PC-3 (cell line): ENCODE data around the gene NAP1L4. TPM values are rescaled to one million over a fixed set of nuclear protein-coding genes. Genes with fewer than 3 reads are reported as not detected.

Experiments used
- ATAC-seq: fragments of 200-7000 bp; cut with Tn5 transposase; 2 replicates; pipeline ENCODE4 v1.9.1; 2020; ENCODE audit warnings: mild to moderate bottlenecking, moderate library complexity
- BruUV-seq: library from RNA; stranded (reverse); fragments of 400-500 nt; replicated peaks from 2 replicates; lab custom pipeline; 2021; lab: Mats Ljungman, UMichigan
- CTCF ChIA-PET: fragments of 300-600 bp; sonication (Branson Sonifier 250); formaldehyde crosslinking; loops from one replicate; lab custom pipeline; 2022; ENCODE audit warnings: antibody characterized with exemption; lab: Charles Lee
- POLR2A ChIA-PET: fragments of 300-600 bp; sonication (Branson Sonifier 250); formaldehyde crosslinking; loops from one replicate; lab custom pipeline; 2022; ENCODE audit warnings: antibody characterized with exemption; ENCODE audit not compliant: unreplicated experiment; lab: Charles Lee
- DNase-seq: peaks from one replicate; pipeline ENCODE4 v3.0.0-alpha.2; 2015
- H2AFZ ChIP-seq: fragments of 300-600 bp; sonication (generic); 2 replicates; pipeline ENCODE4 v1.6.0; 2016; ENCODE audit warnings: antibody characterized with exemption, low read length
- H3F3A ChIP-seq: fragments of 300-600 bp; sonication (generic); one replicate; pipeline ENCODE4 v1.6.0; 2017; ENCODE audit warnings: antibody characterized with exemption, low read length, control low read depth, mild to moderate bottlenecking; ENCODE audit not compliant: unreplicated experiment
- H3K27ac ChIP-seq: fragments of 300-600 bp; sonication (generic); 2 replicates; pipeline ENCODE4 v1.5.1; 2016; ENCODE audit warnings: mild to moderate bottlenecking, low read length
- H3K27me3 ChIP-seq: fragments of 300-600 bp; sonication (generic); 2 replicates; pipeline ENCODE4 v1.6.1; 2016; ENCODE audit warnings: low read length, mixed read lengths
- H3K36me3 ChIP-seq: fragments of 300-600 bp; sonication (generic); 2 replicates; pipeline ENCODE4 v1.6.1; 2016; ENCODE audit warnings: low read depth, mixed run types, low read length, mixed read lengths
- H3K4me1 ChIP-seq: fragments of 300-600 bp; sonication (generic); 2 replicates; pipeline ENCODE4 v1.5.1; 2016; ENCODE audit warnings: low read length; ENCODE audit not compliant: insufficient read depth
- H3K4me2 ChIP-seq: fragments of 300-600 bp; sonication (generic); 2 replicates; pipeline ENCODE4 v1.6.0; 2016; ENCODE audit warnings: low read length
- H3K4me3 ChIP-seq: fragments of 300-600 bp; sonication (generic); 2 replicates; pipeline ENCODE4 v1.5.1; 2016; ENCODE audit warnings: mild to moderate bottlenecking, low read length, mixed read lengths
- H3K79me2 ChIP-seq: fragments of 300-600 bp; sonication (generic); 2 replicates; pipeline ENCODE4 v1.6.1; 2017; ENCODE audit warnings: low read length, mixed read lengths
- H3K9ac ChIP-seq: fragments of 300-600 bp; sonication (generic); 2 replicates; pipeline ENCODE4 v1.6.0; 2016; ENCODE audit warnings: mild to moderate bottlenecking, low read length
- H3K9me2 ChIP-seq: fragments of 300-600 bp; sonication (generic); replicated peaks from 2 replicates; pipeline ENCODE4 v1.6.1; 2016; ENCODE audit warnings: mixed run types, low read length, mixed read lengths
- H3K9me3 ChIP-seq: fragments of 300-600 bp; sonication (generic); 2 replicates; pipeline ENCODE4 v1.6.1; 2016; ENCODE audit warnings: low read length, mixed read lengths
- H4K20me1 ChIP-seq: fragments of 300-600 bp; sonication (generic); 2 replicates; pipeline ENCODE4 v1.6.1; 2016; ENCODE audit warnings: low read length, mixed read lengths
- EZH2 ChIP-seq: fragments of 300-600 bp; sonication (generic); IDR thresholded peaks from one replicate; pipeline ENCODE4 v1.6.1; 2017; ENCODE audit warnings: antibody characterized with exemption, mild to moderate bottlenecking, low read length; ENCODE audit not compliant: unreplicated experiment
- EZH2phosphoT487 ChIP-seq: fragments of 300-600 bp; sonication (generic); IDR thresholded peaks from 2 replicates; pipeline ENCODE4 v1.6.1; 2018; ENCODE audit warnings: mild to moderate bottlenecking, antibody characterized with exemption, low read length, borderline replicate concordance
- intact Hi-C: fragments of 100-400 bp; cut with micrococcal nuclease; formaldehyde crosslinking; loops from 2 replicates; pipeline ENCODE4 v1.9.0; 2023
- total RNA-seq: library from RNA; depleted of rRNA; stranded (reverse); fragments of >200 nt; gene quantifications from 2 replicates; pipeline ENCODE4 v1.2.3, GENCODE V29; 2014
- TF ChIP-seq, protein P1 (sequence below): fragments of 300-600 bp; sonication (generic); conservative IDR thresholded peaks from 2 replicates; pipeline ENCODE4 v1.5.1; 2017; ENCODE audit warnings: antibody characterized with exemption, low read depth, mild to moderate bottlenecking, low read length

Gene NAP1L4
- total RNA-seq, 1 experiment from 2014 or later, result 115 TPM

DNA sequence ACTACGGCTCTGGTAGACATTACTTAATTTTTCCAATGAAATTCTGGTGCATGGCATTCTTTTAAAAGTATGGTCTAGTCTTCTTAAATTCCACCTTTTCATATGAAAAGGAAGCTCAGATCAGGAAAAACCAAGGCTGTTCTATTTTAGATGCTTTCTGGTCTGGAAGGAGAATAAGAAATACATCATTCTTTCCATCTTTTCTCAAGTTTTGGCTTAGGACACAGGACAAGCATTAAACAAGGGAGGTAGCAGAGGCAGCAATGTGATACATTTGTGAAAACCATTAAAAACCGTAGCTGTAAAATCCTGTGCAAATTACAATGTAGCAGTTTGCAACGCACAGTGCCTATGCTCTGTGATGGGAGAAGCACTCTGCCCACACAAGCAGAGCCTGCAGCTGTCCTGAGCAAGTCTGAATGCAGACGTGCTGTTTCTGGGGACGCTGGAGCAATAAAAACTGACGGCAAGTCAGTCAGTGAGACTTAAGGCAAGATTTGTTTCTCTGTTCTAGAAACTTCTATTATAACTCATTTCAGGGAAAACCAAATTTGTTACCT lies 23.7 kb downstream of the NAP1L4 start:
- ChIA-PET CTCF (no interaction called here), POLR2A (no interaction called here)
- no peaks in the 10 kb centered on the region for H3K4me1 ChIP-seq
- peaks cover 89% of the 10 kb centered on the region for H3K36me3 ChIP-seq
- ATAC-seq, result no peak
- H3K9me2 ChIP-seq, result no peaks in the 10 kb centered on the region
- no peak overlapping the region for H3K4me2 ChIP-seq
- peaks cover 37% of the 10 kb centered on the region for H3K79me2 ChIP-seq
- H3K27ac ChIP-seq, result no peak overlapping the region
- no peak for TF ChIP-seq EZH2phosphoT487
- no peak for TF ChIP-seq EZH2
- TF ChIP-seq, protein P1, sequence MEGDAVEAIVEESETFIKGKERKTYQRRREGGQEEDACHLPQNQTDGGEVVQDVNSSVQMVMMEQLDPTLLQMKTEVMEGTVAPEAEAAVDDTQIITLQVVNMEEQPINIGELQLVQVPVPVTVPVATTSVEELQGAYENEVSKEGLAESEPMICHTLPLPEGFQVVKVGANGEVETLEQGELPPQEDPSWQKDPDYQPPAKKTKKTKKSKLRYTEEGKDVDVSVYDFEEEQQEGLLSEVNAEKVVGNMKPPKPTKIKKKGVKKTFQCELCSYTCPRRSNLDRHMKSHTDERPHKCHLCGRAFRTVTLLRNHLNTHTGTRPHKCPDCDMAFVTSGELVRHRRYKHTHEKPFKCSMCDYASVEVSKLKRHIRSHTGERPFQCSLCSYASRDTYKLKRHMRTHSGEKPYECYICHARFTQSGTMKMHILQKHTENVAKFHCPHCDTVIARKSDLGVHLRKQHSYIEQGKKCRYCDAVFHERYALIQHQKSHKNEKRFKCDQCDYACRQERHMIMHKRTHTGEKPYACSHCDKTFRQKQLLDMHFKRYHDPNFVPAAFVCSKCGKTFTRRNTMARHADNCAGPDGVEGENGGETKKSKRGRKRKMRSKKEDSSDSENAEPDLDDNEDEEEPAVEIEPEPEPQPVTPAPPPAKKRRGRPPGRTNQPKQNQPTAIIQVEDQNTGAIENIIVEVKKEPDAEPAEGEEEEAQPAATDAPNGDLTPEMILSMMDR, result no peak
- no peaks in the 10 kb centered on the region for H3K27me3 ChIP-seq
- intact Hi-C loops, result no loop called here
- no peak for DNase-seq
- H3F3A ChIP-seq, result no peaks in the 10 kb centered on the region
- no peak overlapping the region for H2AFZ ChIP-seq
- no peaks in the 10 kb centered on the region for H3K9me3 ChIP-seq
- H3K4me3 ChIP-seq, result no peak overlapping the region
- BruUV-seq, result no TSS peak
- peaks cover 4% of the 10 kb centered on the region; the same call in 1 of the 2 replicates for H4K20me1 ChIP-seq
- no peak overlapping the region for H3K9ac ChIP-seq

- peaks cover 4% of the 10 kb centered on the region; the same call in 1 of the 2 replicates for H4K20me1 ChIP-seq
- no peak overlapping the region for H2AFZ ChIP-seq
- no peak overlapping the region for H3K4me3 ChIP-seq
- H3K4me1 ChIP-seq, result no peaks in the 10 kb centered on the region
- H3F3A ChIP-seq, result no peaks in the 10 kb centered on the region
- TF ChIP-seq EZH2phosphoT487, result no peak
- TF ChIP-seq, protein P1, result no peak
- H3K27me3 ChIP-seq, result no peaks in the 10 kb centered on the region
- ChIA-PET CTCF (no interaction called here), POLR2A (no interaction called here)
- ATAC-seq (no peak), DNase-seq (no peak)
- H3K9ac ChIP-seq, result no peak overlapping the region
- intact Hi-C loops, result no loop called here
- BruUV-seq, result no TSS peak
- H3K36me3 ChIP-seq, result peaks cover 85% of the 10 kb centered on the region
- H3K9me3 ChIP-seq, result no peaks in the 10 kb centered on the region
- H3K4me2 ChIP-seq, result no peak overlapping the region
- H3K9me2 ChIP-seq, result no peaks in the 10 kb centered on the region
- no peak overlapping the region for H3K27ac ChIP-seq
- peaks cover 21% of the 10 kb centered on the region for H3K79me2 ChIP-seq
Observed at GRCh38 chr11:2964782-2965181, 27.3 kb downstream of the NAP1L4 start.

DNA sequence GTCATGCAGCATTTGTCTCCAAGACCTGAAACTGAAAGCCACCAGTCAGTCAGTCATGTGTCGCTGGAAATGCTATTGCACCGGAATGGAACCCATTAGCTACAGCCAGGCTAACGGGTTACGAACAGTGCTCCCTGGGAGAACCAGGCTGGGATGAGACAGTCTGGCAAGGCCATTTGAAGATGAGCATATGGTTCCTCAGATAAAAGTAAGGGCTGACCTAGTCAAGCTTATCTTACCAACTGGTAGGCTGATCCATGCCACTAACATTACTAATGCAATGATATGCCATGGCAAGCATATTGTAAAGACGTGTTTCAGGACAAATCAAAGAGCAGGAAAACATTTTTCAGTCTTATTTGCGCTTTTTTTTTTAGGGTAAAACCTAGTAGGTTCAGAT lies 28.4 kb downstream of the NAP1L4 start:
- H3K4me2 ChIP-seq, result no peak overlapping the region
- peaks cover 85% of the 10 kb centered on the region for H3K36me3 ChIP-seq
- no peak overlapping the region for H2AFZ ChIP-seq
- no peaks in the 10 kb centered on the region for H3K27me3 ChIP-seq
- DNase-seq, result no peak
- TF ChIP-seq EZH2 (no peak), EZH2phosphoT487 (no peak)
- TF ChIP-seq, protein P1, result no peak
- CTCF ChIA-PET, result no interaction called here
- H4K20me1 ChIP-seq, result peaks cover 4% of the 10 kb centered on the region; the same call in 1 of the 2 replicates
- H3K79me2 ChIP-seq, result peaks cover 21% of the 10 kb centered on the region
- POLR2A ChIA-PET, result no interaction called here
- no peak overlapping the region for H3K27ac ChIP-seq
- no peak overlapping the region for H3K9ac ChIP-seq
- H3K9me2 ChIP-seq, result no peaks in the 10 kb centered on the region
- intact Hi-C loops, result no loop called here
- no peaks in the 10 kb centered on the region for H3K4me1 ChIP-seq
- no peak overlapping the region for H3K4me3 ChIP-seq
- no peaks in the 10 kb centered on the region for H3F3A ChIP-seq
- no TSS peak for BruUV-seq
- ATAC-seq, result no peak
- H3K9me3 ChIP-seq, result no peaks in the 10 kb centered on the region
